Neural cell (in vitro differentiated cells): ENCODE measurements around the gene GPR107. TPM values are rescaled to one million over a fixed set of nuclear protein-coding genes. Genes with fewer than 3 reads are reported as not detected.

ENCODE experiments used
- H2AFZ ChIP-seq: fragments of 200-600, 300-800 bp; sonication (generic), shearing (Covaris generic); 2 replicates; pipeline ENCODE4 v1.6.0; 2014; ENCODE audit warnings: low read depth, mild to moderate bottlenecking, antibody characterized with exemption, low read length, moderate library complexity
- H3F3A ChIP-seq: fragments of 200-600 bp; shearing (Covaris generic); 2 replicates; pipeline ENCODE4 v1.6.1; 2016; ENCODE audit warnings: mild to moderate bottlenecking, moderate library complexity, mixed read lengths, antibody characterized with exemption, low read length; ENCODE audit not compliant: insufficient read depth, poor library complexity, severe bottlenecking
- H3K27ac ChIP-seq: fragments of 200-600, 300-800 bp; sonication (generic), shearing (Covaris generic); 2 replicates; pipeline ENCODE4 v1.5.1; 2014; ENCODE audit warnings: mild to moderate bottlenecking, low read length, moderate library complexity
- H3K27me3 ChIP-seq: fragments of 300-800, 200-600 bp; sonication (generic), shearing (Covaris generic); 2 replicates; pipeline ENCODE4 v1.6.0; 2014; ENCODE audit warnings: mild to moderate bottlenecking, low read depth, low read length, moderate library complexity; ENCODE audit not compliant: insufficient read depth
- H3K36me3 ChIP-seq: fragments of 300-800, 200-600 bp; sonication (generic), shearing (Covaris generic); 2 replicates; pipeline ENCODE4 v1.5.1; 2014; ENCODE audit warnings: mild to moderate bottlenecking, antibody characterized with exemption, low read length, moderate library complexity; ENCODE audit not compliant: insufficient read depth
- H3K4me2 ChIP-seq: fragments of 300-800, 200-600 bp; sonication (generic), shearing (Covaris generic); 2 replicates; pipeline ENCODE4 v1.6.0; 2014; ENCODE audit warnings: mild to moderate bottlenecking, low read length
- H3K4me3 ChIP-seq: fragments of 300-800, 200-600 bp; sonication (generic), shearing (Covaris generic); 2 replicates; pipeline ENCODE4 v1.5.1; 2014; ENCODE audit warnings: mild to moderate bottlenecking, low read length, moderate library complexity
- H3K79me2 ChIP-seq: fragments of 200-600 bp; shearing (Covaris generic); replicated peaks from 2 replicates; pipeline ENCODE4 v1.6.0; 2014; ENCODE audit warnings: mild to moderate bottlenecking, low read length, moderate library complexity; ENCODE audit not compliant: insufficient read depth
- H3K9ac ChIP-seq: fragments of 300-800, 200-600 bp; sonication (generic), shearing (Covaris generic); 2 replicates; pipeline ENCODE4 v1.6.1; 2016; ENCODE audit warnings: mild to moderate bottlenecking, low read length, mixed read lengths
- H3K9me2 ChIP-seq: fragments of 200-600 bp; shearing (Covaris generic); 2 replicates; pipeline ENCODE4 v1.6.1; 2016; ENCODE audit warnings: mild to moderate bottlenecking, low read length, mixed read lengths; ENCODE audit not compliant: insufficient read depth
- H3K9me3 ChIP-seq: fragments of 200-600, 300-800 bp; sonication (generic), shearing (Covaris generic); 2 replicates; pipeline ENCODE4 v1.6.1; 2016; ENCODE audit warnings: mild to moderate bottlenecking, mixed run types, low read length, moderate library complexity, mixed read lengths
- H4K20me1 ChIP-seq: fragments of 200-600 bp; shearing (Covaris generic); 2 replicates; pipeline ENCODE4 v1.6.1; 2016; ENCODE audit warnings: mild to moderate bottlenecking, mixed run types; ENCODE audit not compliant: insufficient read depth
- EP300 ChIP-seq: fragments of 450-650 bp; conservative IDR thresholded peaks from 2 replicates; pipeline ENCODE4 v1.6.1; 2014; ENCODE audit warnings: antibody characterized with exemption, mild to moderate bottlenecking, moderate library complexity; ENCODE audit not compliant: poor library complexity, severe bottlenecking
- EZH2 ChIP-seq: fragments of 200-600, 300-800 bp; shearing (Covaris generic), sonication (generic); IDR thresholded peaks from 2 replicates; pipeline ENCODE4 v1.6.1; 2014; ENCODE audit warnings: antibody characterized with exemption, low read length, borderline replicate concordance, mild to moderate bottlenecking; ENCODE audit not compliant: insufficient read depth, poor library complexity, severe bottlenecking
- MXI1 ChIP-seq: fragments of 450-650 bp; conservative IDR thresholded peaks from 2 replicates; pipeline ENCODE4 v1.6.1; 2014; ENCODE audit warnings: antibody characterized with exemption, mild to moderate bottlenecking; ENCODE audit not compliant: poor library complexity, severe bottlenecking
- POLR2AphosphoS5 ChIP-seq: IDR thresholded peaks from 2 replicates; pipeline ENCODE4 v1.6.1; 2012
- RAD21 ChIP-seq: fragments of 450-650 bp; conservative IDR thresholded peaks from 2 replicates; pipeline ENCODE4 v1.6.1; 2014; ENCODE audit warnings: antibody characterized with exemption, mild to moderate bottlenecking, moderate library complexity
- SMC3 ChIP-seq: fragments of 450-650 bp; conservative IDR thresholded peaks from 2 replicates; pipeline ENCODE4 v1.6.1; 2014; ENCODE audit warnings: antibody characterized with exemption, mild to moderate bottlenecking, moderate library complexity; ENCODE audit not compliant: poor library complexity
- TAF1 ChIP-seq: IDR thresholded peaks from 2 replicates; pipeline ENCODE4 v1.6.1; 2012; ENCODE audit warnings: low read depth
- polyA plus RNA-seq: library from polyadenylated mRNA; depleted of rRNA; stranded (reverse); fragments of >200 nt; gene quantifications from 2 replicates; pipeline ENCODE4 v1.2.3, GENCODE V29; 2014
- TF ChIP-seq, protein P1 (sequence below): fragments of 450-650 bp; IDR thresholded peaks from 2 replicates; pipeline ENCODE4 v1.5.1; 2014; ENCODE audit warnings: antibody characterized with exemption, mild to moderate bottlenecking, moderate library complexity; ENCODE audit not compliant: poor library complexity, severe bottlenecking
- TF ChIP-seq, protein P2 (sequence below): IDR thresholded peaks from 2 replicates; pipeline ENCODE4 v1.6.1; 2012; ENCODE audit warnings: borderline replicate concordance

Gene GPR107
- polyA plus RNA-seq, 1 donor from 2014 or later: 21.5 TPM

DNA sequence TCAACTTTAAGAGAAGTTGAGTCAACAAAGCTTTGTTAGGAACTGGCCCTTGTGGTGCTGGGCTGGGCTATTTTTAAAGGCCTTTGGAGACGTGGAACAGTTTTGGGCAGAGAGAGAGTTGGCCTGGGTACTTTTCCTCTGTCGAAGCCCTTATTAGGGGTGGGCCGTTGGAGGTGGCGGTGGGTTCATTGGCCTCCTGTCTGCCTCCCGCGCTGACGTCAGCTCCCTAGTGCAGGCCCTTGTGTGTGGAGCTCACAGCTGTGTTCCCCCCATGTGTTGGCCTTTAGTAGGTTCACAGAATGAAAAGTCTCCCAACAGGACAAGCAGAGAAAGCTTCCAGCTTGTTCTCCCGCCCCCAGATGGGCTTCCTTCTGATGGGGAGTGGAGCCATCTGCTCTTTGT is 121.2 kb downstream of the GPR107 start:
- H3K79me2 ChIP-seq: peaks cover 34% of the 10 kb centered on the region

DNA sequence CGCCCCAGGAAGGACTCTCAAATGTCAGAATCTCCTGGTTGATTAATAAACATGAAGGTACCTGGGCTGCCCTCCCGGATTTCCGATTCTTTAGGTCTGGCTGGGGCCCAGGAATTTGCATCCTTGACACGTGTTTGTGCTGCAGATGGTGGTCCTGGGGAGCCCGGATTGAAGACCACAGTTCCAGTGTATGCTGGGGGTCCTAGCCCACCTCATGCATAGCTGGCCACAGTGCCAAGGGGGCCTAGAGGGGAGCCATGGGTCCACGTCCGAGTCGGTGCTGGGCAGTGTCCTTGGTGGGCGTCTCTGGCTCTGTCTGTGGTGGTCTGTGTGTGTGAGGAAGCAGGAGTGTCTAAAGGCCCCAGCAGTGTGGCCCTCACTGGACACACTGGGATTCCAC is 121.6 kb downstream of the GPR107 start:
- TF ChIP-seq EZH2 (no peak), POLR2AphosphoS5 (no peak), RAD21 (no peak), MXI1 (no peak), TAF1 (no peak), EP300 (no peak)
- TF ChIP-seq, protein P1, sequence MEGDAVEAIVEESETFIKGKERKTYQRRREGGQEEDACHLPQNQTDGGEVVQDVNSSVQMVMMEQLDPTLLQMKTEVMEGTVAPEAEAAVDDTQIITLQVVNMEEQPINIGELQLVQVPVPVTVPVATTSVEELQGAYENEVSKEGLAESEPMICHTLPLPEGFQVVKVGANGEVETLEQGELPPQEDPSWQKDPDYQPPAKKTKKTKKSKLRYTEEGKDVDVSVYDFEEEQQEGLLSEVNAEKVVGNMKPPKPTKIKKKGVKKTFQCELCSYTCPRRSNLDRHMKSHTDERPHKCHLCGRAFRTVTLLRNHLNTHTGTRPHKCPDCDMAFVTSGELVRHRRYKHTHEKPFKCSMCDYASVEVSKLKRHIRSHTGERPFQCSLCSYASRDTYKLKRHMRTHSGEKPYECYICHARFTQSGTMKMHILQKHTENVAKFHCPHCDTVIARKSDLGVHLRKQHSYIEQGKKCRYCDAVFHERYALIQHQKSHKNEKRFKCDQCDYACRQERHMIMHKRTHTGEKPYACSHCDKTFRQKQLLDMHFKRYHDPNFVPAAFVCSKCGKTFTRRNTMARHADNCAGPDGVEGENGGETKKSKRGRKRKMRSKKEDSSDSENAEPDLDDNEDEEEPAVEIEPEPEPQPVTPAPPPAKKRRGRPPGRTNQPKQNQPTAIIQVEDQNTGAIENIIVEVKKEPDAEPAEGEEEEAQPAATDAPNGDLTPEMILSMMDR: no peak
- Histone ChIP-seq H2AFZ (no peak overlapping the region), H3K79me2 (peaks cover 35% of the 10 kb centered on the region), H3K9me3 (no peaks in the 10 kb centered on the region), H3K9ac (no peak overlapping the region), H3F3A (no peaks in the 10 kb centered on the region), H3K9me2 (no peaks in the 10 kb centered on the region), H3K4me2 (no peak overlapping the region), H3K27me3 (no peaks in the 10 kb centered on the region), H3K4me3 (no peak overlapping the region), H4K20me1 (no peaks in the 10 kb centered on the region), H3K27ac (no peak overlapping the region), H3K36me3 (no peaks in the 10 kb centered on the region)

More for the DNA sequence above, 121.2 kb downstream of the GPR107 start:
- H3F3A ChIP-seq: no peaks in the 10 kb centered on the region
- no peaks in the 10 kb centered on the region for H3K36me3 ChIP-seq
- H4K20me1 ChIP-seq: no peaks in the 10 kb centered on the region
- H3K9ac ChIP-seq: no peak overlapping the region
- no peaks in the 10 kb centered on the region for H3K27me3 ChIP-seq
- H2AFZ ChIP-seq: no peak overlapping the region
- TF ChIP-seq SMC3: no peak
- TF ChIP-seq TAF1: no peak
- TF ChIP-seq, protein P1: no peak
- TF ChIP-seq EZH2: no peak
- no peak for TF ChIP-seq EP300
- TF ChIP-seq, protein P2, sequence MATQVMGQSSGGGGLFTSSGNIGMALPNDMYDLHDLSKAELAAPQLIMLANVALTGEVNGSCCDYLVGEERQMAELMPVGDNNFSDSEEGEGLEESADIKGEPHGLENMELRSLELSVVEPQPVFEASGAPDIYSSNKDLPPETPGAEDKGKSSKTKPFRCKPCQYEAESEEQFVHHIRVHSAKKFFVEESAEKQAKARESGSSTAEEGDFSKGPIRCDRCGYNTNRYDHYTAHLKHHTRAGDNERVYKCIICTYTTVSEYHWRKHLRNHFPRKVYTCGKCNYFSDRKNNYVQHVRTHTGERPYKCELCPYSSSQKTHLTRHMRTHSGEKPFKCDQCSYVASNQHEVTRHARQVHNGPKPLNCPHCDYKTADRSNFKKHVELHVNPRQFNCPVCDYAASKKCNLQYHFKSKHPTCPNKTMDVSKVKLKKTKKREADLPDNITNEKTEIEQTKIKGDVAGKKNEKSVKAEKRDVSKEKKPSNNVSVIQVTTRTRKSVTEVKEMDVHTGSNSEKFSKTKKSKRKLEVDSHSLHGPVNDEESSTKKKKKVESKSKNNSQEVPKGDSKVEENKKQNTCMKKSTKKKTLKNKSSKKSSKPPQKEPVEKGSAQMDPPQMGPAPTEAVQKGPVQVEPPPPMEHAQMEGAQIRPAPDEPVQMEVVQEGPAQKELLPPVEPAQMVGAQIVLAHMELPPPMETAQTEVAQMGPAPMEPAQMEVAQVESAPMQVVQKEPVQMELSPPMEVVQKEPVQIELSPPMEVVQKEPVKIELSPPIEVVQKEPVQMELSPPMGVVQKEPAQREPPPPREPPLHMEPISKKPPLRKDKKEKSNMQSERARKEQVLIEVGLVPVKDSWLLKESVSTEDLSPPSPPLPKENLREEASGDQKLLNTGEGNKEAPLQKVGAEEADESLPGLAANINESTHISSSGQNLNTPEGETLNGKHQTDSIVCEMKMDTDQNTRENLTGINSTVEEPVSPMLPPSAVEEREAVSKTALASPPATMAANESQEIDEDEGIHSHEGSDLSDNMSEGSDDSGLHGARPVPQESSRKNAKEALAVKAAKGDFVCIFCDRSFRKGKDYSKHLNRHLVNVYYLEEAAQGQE: no peak
- TF ChIP-seq MXI1: no peak
- TF ChIP-seq RAD21: no peak
- no peak for TF ChIP-seq POLR2AphosphoS5
- no peaks in the 10 kb centered on the region for H3K9me2 ChIP-seq
- H3K4me2 ChIP-seq: no peak overlapping the region
- H3K4me3 ChIP-seq: no peak overlapping the region
- no peak overlapping the region for H3K27ac ChIP-seq
- no peaks in the 10 kb centered on the region for H3K9me3 ChIP-seq
